DMS114 treated with DMSO at 0.1 percent for 48 hours (cell line): Measurements from ENCODE around the gene KLF12.

Experiments
- DNase-seq: peaks from one replicate; lab custom pipeline; 2025; ENCODE audit not compliant: unreplicated experiment; lab: John Stamatoyannopoulos, UW

KLF12 gene

DNA sequence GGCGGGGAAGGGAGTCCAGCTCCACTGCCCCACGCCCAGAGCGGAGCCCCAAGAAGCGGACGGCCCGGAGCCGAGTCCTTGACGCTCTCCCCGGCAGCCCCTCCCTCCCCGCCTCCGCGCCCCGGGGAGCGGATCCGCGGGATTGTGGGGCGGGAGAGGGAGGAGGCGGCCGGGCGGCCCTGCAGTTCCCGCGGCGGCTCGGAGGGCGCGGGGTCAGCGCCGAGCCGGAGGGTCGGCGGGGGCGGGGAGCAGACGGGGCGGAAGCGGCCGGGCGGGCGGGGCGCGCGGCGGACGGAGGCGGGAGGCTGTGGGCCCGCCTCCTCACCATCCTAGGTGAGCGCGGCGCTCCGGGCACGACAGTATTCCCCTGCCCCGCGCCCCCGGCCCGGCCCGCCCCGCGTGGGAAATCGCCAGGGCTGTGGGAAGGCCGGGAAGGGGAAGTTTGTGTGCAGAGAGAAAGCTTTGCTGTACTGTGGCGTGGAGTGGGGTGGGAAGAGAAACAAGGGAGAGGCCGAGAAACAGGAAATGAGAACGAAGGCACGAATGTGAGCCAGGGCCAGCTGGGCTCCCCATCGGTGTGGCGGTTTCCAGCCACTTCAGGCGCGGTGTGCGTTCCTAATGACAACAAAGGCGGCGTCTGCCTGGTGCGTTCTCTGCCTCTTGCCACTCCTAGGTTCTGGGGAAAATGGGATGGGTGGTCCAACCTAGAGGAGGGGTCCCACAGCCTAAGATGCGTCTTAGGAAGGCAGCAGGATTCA, 1.3 kb upstream of the KLF12 start:
- no peak for DNase-seq

DNA sequence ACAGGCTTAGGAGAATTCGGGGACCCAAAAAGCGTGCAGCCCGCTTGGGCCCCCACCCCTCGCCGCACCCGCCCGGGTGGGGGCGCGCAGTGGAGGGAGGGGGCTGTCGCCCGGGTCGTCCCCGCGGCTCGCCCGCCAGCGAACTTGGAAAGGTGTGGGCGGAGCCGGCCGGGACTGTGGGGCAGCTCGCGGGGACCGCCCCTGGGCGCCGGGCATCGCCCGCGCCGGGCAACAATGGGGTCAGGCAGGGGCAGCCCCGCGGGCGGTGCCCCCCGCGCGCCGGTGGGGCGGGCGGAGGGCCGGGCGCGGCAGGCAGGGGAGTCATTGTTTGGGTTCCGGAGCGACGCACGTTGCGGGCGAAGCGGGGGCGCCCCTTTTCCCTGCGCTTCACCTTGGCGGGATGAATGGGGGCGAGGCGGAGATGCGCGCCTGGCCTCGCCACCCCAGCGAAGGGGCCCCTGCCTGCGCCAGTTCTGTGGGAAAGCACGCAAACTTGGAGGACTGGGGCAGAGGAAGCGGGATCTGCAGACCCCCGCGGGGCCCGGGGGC, 647 bp upstream of the KLF12 start:
- DNase-seq = no peak

- no peak for DNase-seq
These were observed 475 bp downstream of the KLF12 start for GRCh38 chr13:74133657-74134201.

GRCh38 chr13:74132776-74133656, 1.2 kb downstream of the KLF12 start:
- no peak for DNase-seq

DNA sequence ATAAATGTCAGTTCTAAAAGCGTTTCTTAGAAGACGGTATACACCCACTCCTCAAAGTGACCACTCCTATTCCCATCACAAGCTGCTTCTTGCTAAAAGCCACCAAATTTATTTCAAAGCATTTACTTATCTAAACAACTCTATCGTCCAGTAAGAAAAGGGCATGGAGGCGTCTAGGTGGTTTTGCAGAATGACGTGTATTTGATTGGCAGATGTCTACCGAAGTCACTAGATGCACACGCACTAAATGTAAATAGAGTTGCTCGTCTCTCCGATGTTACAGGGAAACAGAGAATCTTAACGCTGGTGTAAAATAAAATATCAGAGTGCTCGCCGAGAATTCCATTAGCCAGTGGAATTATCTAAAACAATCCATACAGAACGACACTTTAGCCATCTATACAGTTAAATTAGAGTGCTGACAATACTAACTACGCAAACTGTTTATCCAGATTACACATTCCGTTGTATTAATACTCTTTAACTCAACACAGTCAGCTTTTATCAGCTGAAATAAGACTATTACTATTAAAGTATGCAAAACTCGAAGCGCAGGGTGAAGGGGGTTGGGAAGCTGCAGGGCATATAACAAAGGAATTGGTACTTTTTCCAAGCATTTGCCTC, 1.9 kb downstream of the KLF12 start:
- no peak for DNase-seq

DNA sequence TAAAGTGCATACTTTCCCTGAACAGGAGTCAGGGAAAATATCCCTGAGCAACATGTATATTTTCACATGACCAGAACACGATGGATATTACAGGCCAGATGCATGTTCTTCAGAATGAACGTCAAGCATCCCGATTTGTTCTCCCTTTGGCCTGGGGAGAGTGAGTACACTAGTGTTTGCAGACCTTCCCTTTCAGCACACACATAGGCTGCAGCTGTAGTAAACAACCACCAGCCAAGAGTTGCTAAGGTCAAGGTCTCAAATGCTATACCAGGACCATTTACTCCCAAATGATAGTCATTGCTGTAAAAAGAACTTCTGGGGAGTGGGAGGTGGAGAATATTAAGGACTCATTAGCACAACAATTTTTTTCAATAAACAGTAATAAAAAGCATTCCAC, 3.0 kb downstream of the KLF12 start:
- DNase-seq = no peak

GRCh38 chr13:74129500-74130191, 4.6 kb downstream of the KLF12 start:
- no peak for DNase-seq

DNA sequence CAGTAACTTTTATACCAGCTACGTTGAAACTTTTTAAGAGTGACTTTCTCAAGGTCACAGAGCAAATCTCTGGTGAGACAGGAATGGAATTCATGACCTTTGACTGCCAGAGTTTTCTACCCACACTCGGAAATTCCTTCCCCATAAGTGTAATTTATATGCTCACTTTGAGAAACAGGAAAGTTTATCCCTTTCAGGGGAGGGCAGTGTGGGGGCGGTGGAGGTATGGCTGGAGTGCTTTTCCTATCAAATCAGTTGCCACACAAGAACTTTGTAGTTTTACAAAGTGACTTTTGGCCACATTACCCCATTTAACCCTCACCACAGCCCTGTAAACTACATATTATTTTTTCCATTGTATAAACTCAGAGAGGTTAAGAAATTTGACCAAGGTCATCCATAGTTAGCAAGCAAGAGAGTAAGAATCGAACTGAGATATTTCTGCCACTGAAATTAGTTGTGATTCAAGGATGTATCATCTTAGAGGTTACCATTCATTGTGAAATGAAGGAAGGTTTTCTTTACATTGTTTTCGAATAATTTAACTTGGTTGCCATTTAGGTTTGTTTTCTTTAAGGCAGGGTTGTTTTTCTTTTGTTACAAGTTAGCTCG, 5.9 kb downstream of the KLF12 start:
- no peak for DNase-seq

DNA sequence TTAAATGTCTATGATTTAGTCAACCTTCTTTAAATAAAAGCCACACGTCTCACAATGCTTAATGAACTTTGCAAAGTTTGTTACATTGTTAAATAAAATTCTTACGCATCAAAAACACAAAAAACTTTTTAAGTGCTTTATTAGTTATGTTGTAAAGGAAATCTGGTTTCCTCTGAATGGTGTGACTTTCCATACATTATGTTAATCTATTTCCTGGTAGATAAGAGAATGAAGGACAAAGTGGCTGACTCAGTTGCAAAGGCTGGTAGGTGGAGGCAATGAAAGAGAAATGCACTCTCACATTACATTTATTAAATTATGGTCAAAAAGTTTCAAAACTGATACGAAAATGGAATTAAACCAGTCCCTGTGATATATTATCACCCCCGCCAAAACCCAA, 15.9 kb downstream of the KLF12 start:
- DNase-seq = no peak

DNA sequence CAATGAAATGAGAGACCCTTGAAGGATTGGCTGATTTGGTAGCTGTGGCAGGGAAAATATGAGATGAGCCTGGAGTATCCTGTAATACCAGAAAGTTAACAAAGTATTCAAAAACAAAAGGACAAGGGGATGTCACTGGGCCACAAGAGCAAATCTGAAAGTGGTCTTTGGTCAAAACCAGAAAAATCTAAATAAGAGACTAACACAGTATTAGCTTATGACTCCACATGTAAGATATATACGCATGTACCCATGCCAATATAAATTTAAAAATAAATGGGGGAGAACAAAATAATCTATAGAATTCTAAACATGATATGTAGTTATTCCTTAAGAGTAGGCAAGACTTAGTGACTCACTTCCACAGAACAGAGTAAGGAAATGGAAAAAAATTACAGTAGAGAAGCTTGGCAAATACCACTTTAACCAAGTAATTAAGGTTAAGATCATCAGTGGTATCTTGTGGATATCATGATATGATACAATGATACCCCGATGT, 16.9 kb downstream of the KLF12 start:
- DNase-seq = no peak

DNA sequence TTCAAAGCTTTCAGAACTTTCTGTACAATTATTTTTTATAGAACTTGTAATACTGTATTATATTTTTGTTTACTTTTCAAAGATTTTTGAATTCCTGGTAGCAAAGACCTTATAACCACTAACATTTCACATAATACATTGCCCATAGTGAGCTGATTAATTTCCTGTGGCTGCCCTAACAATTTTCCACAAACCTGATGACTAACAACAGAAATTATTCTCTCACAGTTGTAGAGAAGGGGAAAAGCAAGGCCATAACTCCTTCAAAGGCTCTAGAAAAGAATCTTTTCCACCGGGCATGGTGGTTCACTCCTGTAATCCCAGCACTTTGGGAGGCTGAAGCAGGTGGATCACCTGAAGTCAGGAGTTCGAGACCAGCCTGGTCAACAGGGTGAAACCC, 19.1 kb downstream of the KLF12 start:
- no peak for DNase-seq

DNA sequence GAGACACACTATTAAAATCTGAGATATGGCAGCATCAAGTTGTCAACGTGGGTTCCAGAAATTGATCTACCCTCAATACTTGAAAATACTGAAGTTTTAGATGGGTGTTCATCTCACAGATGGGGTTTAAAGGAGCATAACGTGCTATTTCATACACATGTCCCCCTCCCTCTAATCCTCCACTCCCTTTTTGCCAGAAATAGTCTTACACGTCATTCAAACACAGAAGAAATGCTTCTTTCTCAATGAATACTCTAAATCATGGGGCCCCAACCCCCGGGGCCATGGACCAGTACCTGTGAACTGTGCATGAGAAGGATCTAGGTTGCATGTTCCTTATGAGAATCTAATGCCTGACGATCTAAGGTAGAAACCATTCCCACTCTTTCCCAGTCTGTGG, 19.6 kb downstream of the KLF12 start:
- no peak for DNase-seq

GRCh38 chr13:74114202-74114601, 20.0 kb downstream of the KLF12 start:
- no peak for DNase-seq

- DNase-seq = no peak
These were observed 22.0 kb downstream of the KLF12 start for GRCh38 chr13:74111901-74112824.

DNA sequence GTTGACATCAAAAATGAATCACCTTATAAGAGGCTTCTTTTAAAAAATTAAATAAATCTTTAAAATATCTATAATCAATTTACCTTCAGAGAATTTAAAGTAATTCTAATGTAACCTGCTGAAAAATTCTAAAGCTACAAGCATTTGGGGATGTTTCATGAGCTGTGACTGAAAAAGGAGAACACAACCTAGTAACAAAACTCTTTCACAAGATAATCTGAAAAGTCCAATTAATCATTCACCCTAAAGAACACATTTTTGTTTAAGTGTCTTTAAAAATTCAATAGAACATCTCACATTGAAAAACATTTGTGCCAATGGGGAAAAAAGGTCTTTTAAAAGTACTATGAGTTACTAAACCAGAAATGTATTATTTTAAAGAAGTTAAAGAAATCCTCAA, 22.8 kb downstream of the KLF12 start:
- no peak for DNase-seq

DNA sequence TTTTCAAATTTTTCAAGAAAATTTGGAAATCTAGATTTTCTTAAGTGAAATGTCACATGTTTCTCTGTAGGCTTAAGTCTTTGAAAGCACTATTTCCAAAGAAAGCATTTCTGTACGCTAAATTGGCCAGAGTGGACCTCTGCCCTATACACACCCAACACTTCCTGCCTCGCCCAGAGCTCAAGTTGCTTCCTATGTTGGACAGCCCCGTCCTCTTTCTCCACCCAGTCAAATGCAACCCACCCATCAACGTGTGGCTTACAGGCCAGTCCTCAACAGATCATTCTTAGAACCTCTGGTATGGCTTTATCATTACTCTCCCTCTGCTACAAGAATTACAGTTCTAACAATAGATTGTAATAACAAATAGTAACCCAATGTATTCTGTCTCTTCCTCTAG, 24.2 kb downstream of the KLF12 start:
- no peak for DNase-seq

DNA sequence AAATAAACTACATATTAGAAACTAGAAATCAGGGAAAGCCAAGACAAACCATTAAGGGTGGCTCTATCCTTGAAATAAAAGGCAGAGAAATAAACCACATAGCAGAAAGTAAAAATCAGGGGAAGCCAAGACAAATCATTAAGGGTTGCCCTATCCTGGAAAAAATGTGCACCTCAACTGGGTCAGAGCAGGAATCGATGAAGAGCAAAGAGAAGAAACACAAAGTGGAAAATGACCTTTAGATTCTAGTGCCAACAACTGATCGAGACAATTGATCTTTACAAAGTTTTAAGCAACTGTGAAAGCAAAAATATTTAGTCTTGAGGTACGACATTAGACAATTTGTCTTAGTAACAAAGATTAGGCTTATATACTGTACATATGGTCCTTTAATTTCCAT, 26.6 kb downstream of the KLF12 start:
- DNase-seq = no peak

DNA sequence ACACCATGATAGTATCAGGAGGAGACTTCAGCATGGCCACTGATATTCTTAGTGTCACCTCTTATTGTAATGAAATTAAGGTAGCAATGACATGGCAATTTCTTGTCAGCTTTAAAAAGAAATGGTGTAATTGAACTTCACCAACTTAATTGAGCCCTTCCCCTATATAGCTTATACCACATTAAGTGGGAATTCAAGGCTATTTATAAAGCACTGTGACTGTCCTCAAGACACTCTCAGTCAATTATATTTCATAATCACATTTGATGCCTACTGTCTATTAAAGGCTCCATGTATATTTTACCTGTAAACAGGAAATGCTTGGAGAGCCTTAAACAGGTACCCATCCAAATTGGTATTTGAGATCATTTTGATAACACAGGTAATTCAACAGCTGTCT, 28.3 kb downstream of the KLF12 start:
- no peak for DNase-seq

DNA sequence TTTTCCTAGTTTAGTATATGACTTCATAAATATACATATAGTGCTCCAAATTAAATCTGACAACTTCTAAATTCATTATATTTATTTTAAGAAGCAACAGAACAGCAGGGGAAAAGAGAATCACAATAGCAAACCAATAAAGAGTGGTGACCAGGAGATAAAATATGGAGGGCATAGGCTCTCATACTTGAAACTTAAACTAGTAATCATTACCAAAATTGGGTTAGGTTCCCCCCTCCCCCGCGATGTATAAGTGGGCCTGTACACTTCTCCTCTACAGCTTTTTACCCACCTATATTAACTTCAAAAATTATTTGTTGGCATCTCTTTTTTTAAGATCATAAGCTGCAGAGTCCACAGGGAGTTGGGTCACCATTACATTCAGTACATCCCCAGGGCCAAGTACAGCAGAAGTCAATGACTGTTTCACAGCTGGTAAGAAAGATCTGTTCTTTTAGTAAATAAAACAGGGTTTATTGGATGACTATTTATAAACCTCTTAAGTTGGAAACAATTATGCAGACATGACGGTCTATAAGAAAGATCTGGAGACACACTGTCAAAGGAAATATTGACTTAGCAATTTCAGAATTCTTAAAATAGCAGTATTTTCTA, 29.4 kb downstream of the KLF12 start:
- DNase-seq = no peak
